GM18526 (cell line): ENCODE data around the gene SMAD1.

Experiments
- POLR2A ChIP-seq: IDR thresholded peaks from 3 replicates; pipeline ENCODE4 v1.6.1; 2011; ENCODE audit not compliant: insufficient read length; ENCODE audit errors: extremely low read depth

The SMAD1 gene

DNA sequence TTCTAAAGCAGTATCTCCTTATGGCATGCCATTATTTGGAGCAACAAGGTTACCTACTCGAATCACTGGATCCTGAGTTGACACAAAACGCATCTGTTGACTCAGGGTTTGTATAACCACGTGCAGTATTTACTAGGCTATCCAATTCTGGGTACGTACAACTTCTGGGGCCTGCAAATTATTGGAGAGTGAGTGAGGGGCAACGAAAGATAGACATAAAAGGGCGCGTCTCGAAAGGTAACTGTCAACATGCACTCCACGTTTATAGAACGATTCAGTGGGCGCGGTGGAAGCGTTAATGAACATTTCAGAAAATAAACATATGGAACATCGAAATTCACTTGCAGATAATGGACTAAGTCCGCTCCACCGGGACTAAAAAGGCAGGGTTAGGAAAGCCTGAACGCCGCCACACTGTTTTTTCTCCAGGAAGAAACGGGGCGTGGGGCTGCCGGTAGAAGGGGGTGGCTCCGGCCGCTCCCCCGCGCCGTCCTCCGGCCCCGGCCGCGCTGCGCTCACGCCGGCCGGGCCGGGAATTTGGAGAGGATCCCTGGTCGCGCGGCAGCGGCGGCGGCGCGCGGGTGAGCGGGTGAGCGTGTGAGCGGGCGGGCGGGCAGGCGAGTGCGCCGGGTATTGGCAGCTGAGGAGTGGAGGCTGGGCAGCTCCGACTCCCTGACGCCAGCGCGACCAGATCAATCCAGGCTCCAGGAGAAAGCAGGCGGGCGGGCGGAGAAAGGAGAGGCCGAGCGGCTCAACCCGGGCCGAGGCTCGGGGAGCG, at the start of gene SMAD1:
Gene SMAD1, plus strand, starts transcription at position 690 of the 778 bp plus-strand sequence. CDS start 32,761 bp downstream, outside the sequence.
- peak; percentile 19 for TF ChIP-seq POLR2A

DNA sequence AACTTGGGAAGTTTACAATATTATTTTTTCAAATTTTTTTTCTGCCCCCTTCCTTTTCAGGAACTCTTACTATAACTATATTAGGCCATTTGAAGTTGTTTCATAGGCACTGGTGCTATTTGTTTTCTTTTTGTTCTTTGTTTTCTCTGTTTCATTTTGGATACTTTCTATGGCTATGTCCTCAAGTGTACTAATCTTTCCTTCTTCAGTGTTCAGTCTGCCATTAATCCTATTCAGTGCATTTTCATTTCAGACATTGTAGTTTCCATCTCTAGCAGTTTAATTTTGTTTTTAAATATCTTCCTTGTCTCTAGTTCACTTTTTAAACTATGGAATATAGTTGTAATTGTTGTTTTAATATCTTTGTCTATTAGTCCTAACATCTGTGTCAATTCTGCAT, 48.0 kb upstream of the SMAD1 start:
- TF ChIP-seq POLR2A = no peak

DNA sequence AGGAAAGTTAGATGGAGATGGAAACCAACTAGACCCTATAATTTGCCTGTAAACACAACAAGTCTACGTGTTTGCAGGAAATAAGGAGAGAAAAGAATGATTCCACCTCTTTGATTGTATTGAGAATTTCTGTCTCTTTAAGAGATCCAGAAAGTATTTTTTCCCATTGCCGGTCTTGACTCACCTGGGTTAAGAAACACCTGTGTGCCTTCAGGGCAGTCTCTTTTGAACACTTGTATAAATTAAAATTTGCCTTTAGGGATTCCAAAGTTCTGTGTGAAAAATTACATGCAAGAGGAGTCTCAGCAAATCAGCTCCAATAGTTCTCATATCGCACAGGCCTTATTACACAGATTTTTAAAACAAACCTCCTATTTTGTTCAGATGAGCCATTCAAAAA, 46.0 kb upstream of the SMAD1 start:
- TF ChIP-seq POLR2A = no peak

DNA sequence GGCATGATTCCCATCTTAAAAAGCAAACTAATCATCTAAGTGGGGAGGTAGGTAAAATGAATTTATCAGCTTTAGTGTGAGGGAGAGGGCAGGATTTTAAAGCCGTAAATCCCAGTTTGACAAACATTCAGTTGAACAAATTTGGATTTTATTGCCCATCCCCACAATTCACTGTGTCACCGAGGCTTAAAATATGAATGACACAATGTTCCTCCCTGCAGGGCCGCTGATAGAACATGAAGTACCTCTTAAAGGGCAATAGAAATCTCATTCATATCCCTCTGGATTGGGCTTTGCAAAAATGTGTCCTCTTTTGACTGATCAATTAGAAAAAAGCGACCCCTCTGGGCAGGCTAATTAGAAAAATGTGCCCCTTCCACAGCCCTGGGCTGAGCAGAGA, 45.5 kb upstream of the SMAD1 start:
- TF ChIP-seq POLR2A = no peak

DNA sequence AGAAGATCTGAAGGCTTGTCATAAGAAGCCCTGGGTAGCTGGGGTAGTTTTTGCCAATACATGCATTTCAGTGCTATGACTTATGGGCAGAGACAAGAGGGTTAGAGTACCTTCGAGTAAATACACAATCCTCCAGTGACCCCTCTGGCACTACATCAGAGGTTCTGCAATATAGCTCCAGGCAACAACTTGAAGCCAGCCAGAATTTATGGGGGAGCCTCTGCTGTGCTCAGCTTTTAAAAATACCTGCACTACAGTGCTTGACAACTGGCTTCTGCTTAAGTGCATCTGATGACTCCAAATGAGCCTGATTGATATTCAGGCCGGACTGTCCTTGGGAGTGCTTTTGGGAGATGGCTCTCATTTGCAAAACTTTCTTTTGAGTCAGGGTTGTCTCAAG, 44.9 kb upstream of the SMAD1 start:
- TF ChIP-seq POLR2A = no peak

DNA sequence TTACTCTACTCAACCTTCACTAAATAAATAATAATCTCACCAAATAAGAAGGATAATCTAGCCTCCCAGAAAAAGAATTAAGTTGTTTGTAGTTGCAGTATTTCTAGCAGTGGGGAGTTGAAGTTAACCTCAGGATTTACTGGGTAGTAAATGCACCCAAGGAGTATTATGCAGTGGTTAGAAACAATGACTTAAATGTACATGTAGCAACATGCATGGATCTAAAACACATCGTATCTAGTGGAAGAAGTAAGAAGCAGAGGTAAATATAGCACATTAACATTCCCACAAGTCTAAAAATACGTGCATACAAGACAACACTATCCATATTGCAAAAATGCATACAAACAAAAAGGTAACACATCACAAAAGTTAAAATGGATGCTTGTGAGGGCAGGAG, 44.2 kb upstream of the SMAD1 start:
- no peak for TF ChIP-seq POLR2A

DNA sequence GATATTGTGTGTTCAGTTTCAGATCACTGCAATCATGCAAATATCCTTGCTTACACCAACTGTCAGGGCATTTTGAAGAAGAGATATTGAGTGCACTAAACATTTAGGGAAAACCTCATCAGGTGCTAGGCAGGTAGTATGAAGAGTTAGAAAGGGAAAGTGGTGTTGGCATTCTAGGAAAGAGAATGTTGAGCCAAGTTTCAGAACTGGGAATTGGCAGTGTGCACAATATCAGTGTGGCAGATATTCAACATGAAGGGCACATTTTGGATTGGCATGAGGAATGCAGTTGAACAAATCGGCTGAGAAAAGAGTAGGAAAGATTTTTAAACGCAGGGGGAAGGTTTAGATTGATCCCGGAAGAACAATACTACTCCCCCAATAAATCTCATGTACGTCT, 43.4 kb upstream of the SMAD1 start:
- TF ChIP-seq POLR2A = no peak

DNA sequence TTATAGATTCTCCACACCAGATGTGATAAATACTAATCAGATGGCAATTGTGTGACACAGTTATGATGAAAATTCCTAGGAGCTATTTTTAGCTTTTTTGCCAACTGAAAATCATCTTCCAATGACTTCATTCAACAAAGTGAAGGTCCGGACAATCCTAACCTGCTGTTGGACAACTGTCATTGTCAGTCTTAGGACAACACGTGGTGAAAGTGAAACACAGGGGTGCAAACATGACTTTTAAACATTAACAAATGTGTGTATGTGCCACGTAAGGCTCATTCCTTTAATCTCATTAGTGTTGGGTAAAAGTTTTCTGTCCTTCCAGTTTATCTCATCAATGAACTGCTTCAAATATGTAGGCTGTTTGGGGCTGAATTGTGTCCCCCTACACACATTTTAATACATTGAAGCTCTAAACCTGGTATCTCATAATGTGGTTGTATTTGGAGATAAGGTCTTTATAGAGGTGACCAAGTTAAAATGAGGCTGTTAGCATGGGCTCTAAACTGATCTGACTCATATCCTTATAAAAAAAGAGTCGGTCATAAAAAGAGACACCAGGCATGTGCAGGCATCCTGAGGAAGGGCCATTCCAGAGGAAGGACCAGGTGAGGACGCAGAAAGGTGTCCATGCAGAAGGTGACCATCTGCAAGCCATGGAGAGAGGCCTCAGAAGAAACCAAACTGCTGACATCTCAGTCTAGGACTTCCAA, 41.2 kb upstream of the SMAD1 start:
- TF ChIP-seq POLR2A = no peak

DNA sequence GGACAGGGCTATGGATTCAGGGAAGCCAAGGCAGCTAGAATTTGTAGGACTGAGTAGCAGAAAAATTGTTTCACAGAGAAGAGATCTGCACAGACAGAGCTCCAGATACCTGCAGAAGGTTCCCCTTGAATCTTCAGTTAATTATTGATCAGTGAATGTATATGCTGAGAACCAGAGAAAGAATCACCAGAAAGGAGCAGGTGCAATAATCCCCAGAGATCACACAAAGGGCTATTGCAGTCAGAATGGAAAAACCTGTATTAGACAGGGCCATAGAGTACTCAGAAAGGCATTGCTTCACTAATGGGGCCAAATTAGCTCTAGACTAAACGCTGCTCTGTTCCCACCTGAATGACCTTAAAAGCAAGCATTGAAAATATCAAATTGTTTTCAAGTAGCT, 35.5 kb upstream of the SMAD1 start:
- TF ChIP-seq POLR2A = no peak

DNA sequence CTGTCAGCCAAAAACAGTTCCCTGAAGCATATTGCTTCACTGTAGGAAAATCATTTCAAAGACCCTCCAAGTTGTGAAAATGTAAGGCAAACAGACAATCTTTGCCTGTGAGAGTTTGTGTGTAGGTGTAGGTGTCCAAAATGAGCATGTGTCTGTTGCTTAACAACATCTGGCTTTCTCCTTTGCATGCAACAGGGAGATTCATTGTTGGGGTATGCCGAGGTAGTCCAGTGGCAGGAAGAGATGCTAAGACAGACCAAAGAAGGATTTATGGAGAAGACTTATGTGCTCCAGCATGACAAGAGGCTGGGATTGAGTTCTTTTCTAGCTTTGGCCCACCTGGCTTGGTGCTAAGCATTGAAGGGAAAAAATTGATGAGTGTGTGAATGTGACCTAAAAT, 29.8 kb upstream of the SMAD1 start:
- no peak for TF ChIP-seq POLR2A

DNA sequence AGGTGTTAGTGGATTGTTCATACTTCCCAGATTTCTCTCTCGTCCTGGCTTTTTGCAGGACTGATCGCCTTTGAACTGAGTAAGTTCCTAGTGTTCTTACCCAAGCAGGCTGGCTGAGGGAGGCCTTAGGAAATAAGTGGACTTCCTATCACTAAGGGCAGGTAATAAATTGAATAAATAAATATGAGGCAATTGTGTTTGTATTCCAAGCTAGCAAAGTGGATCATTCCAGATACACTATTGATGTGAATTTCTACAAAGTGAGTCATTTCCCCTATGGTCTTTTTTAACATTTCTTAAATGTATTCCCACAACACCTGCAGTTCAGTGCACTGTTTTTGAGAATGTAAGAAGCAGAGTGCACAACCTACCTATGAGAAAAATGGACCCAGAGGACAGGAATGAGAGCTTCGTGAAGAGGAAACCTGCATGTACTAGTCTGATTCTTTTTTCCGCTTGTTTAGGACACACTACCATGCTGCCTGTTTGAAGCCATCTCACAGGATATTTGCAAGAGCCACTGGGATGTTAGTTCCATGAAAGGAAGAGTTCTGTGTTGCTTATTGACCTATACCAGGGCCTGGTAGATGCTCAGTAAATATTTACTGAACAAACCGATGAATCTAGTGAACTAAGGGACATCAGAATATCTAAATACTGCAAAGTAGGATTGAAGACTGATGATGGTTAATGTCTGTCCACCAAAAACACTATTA, 29.0 kb upstream of the SMAD1 start:
- no peak for TF ChIP-seq POLR2A

DNA sequence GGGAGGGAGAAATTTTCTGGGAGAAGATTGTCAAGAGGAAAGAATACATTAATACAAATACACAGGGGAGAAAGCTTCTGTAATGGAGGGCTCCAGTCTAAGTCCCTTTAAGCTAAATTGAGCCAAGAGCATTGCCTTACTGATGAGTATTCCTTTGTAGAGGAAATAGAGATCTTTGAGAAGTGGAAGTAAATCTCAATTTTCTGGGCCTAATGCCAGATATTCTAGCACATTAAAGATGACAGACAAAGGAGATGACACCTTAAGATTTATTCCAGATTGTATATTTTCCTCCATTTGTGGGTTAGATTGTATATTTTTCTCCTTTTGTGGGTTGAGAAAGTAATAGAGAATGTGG, 28.5 kb upstream of the SMAD1 start:
- no peak for TF ChIP-seq POLR2A

DNA sequence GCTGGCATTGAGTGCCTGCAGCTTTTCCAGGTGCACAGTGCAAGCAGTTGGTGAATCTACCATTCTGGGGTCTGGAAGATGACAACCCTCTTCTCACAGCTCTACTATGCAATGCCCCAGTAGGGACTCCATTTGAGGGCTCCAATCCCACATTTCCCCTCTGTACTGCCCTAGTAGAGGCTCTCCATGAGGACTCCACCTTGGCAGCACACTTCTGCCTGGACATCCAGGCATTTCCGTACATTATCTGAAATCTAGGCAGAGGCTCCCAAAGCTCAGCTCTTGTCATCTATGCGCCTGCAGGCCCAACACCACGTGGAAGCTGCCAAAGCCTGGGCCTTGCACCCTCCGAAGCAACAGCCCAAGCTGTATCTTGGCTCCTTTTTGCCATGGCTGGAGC, 8.4 kb upstream of the SMAD1 start:
- TF ChIP-seq POLR2A = no peak

DNA sequence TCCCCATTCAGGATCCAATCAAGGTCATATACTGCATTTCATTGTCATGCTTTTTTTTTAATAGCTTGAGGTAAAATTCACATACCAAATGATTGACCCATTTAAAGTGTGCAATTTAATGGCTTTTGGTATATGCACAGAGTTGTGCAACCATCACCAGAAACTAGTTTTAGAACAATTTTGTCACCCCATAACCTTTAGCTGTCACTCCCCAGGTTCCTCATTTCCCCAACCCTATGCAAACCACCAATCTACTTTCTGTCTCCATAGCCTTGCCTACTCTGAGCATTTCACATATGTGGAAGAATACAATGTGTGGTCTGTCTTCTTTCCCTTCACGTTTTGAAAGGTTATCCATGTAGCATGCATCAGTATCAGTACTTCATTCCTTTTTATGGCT, 1.4 kb upstream of the SMAD1 start:
- no peak for TF ChIP-seq POLR2A

DNA sequence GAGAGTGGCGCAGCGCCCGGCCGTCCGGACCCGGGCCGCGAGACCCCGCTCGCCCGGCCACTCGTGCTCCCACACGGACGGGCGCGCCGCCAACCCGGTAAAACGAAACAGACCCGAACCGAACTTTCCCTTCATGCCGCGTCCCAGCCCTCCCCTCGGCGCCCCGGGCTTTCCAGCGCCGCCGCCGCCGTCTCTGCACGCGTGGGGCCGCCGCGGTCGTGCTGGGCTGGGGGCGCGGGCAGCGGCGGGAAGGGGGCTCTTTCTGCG, 222 bp downstream of the SMAD1 start:
- peak; percentile 6 for TF ChIP-seq POLR2A
